ENCODE measurements around the gene LRRC14B. TPM values are rescaled to one million over a fixed set of nuclear protein-coding genes. Genes with fewer than 3 reads are reported as not detected.
A peak's percentile ranks its signal among the peaks of the same experiment; 100 is the strongest.

LRRC14B gene
- total RNA-seq, 2 experiments from 2014 or later = 0.17 TPM; not detected in 1

DNA sequence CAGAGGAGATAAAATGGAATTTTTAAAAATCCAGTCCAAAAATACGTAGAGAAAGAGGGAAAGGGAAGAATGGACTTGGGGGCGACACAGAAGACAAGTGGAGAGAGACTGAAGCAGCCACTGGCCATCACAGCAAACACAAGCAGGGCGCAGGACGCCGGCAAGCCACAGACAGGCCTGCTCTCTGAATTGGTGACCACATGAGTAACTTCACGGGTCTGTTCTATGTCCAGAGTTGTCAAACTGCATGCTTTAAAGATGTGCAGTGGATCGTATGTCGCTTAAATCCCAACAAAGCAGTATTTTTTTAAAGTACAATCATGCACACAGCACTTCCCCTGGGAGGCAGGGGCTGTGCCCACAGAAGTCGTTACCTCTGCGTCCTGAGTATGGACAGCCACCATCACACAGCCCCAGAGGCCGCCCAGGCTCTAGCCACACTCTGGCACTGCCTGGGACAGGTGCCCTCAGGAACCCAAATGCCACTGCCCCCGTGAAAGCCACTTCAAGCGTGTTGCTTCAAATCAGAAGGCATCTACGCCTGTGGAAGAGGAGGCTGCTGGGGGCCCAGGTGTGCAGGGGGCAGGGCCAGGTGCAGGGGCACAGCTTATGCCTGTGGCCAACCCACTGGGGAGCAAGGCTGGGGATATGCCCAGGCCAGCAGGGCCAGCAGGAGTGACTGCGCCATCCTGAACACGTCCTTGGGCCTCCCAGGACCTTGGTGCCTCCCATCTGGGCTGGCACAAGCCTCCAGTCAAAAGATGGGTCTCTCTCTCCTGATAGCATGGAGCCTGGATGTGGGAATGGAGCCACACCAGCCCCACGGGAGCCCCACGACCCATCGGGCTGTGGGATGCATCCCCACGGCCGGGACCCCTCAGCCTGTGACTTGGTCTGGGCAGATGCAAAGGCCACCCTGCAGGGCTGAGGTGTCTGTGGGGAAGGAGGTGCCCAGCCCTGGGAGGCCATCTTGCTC lies 5.9 kb upstream of the LRRC14B start:
- Mint-ChIP-seq H3K9me3 (no peaks in the 10 kb centered on the region), H3K27me3 (peaks cover 2% of the 10 kb centered on the region), H3K36me3 (ENCODE audit: low read depth) (no peaks in the 10 kb centered on the region), H3K4me3 (no peak overlapping the region), H3K4me1 (peaks cover 10% of the 10 kb centered on the region), H3K27ac (no peak overlapping the region)
- CTCF ChIA-PET = interaction anchor here (1.4 kb wide), 1 partner anchor 9 kb away, joined by 3 read pairs; no protein-coding TSS in a partner anchor
- DNase-seq = no peak
- POLR2A ChIA-PET = no interaction called here

DNA sequence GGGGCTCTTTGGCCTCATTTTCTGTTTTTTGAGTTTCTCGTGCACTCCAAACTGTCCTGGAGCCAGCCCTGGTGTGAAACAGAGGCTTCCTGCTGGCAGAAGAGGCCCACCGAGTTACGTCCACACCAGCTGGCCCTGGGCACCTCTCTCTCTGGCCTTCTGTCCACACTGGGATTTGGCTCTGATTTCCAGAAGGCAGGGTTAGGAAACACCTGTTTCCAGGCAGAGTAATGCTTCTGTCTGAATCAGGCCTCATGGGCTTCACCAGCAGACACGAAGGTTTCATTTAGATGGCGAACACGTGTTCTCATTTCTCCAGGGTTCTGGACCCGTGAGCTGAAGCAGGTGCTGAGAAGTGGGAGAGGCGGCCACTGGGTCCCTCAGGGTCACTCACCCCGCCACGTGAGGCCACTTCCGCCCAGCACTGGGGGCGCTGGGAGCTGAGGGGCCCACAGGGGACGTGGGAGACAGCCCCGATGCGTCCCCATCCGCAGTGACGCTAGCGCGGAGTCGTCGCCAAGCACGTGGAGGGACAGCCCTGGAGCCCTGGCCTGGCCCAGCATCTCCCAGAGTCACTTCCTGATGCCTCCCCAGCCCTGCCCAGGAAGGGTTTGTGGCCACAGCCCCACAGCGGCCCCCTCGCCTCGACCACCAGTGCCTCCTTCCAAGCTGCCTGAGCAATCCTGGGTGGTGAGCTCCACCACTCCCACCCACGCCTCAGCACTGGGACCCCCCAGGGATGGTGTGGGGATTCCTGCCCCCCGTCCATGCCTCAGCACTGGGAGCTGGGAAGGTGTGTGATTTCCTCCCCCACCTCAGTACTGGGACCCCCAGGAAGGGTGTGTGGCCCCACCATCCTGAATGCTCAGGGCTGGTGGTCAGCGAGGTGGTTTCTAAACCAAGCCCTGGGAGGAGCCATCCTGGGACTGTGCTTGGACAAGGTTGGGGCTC lies 4.9 kb upstream of the LRRC14B start:
- DNase-seq = no peak
- Mint-ChIP-seq H3K27me3 (peaks cover 3% of the 10 kb centered on the region), H3K36me3 (ENCODE audit: low read depth) (no peaks in the 10 kb centered on the region), H3K9me3 (no peaks in the 10 kb centered on the region), H3K4me1 (peaks cover 14% of the 10 kb centered on the region), H3K4me3 (no peak overlapping the region), H3K27ac (no peak overlapping the region)
- ChIA-PET CTCF (no interaction called here), POLR2A (no interaction called here)

DNA sequence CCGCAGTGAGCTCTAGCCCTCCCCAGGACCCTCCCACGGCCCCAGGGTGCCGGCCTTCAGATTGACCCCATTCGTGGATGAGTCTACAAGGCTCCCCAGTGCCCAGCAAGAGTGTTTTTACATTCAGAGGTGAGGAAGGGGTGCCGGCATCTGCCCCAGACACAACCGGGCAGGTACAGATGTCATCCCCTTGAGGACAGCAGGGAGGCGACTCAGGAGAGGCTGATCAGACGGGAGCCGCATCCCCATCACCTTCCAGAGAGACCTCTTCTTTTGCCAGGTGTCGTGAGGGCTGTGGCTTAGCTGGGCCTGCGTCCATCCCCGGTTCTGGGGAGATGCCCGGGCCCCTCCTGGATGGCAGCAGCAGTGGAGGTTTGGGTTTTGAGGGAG lies 4.3 kb upstream of the LRRC14B start:
- H3K36me3 Mint-ChIP-seq (ENCODE audit: low read depth) = no peaks in the 10 kb centered on the region
- peaks cover 3% of the 10 kb centered on the region for H3K27me3 Mint-ChIP-seq
- no peak overlapping the region for H3K27ac Mint-ChIP-seq
- no peak overlapping the region for H3K4me3 Mint-ChIP-seq
- no peaks in the 10 kb centered on the region for H3K9me3 Mint-ChIP-seq
- ChIA-PET POLR2A (no interaction called here), CTCF (no interaction called here)
- no peak for DNase-seq
- peaks cover 14% of the 10 kb centered on the region for H3K4me1 Mint-ChIP-seq

DNA sequence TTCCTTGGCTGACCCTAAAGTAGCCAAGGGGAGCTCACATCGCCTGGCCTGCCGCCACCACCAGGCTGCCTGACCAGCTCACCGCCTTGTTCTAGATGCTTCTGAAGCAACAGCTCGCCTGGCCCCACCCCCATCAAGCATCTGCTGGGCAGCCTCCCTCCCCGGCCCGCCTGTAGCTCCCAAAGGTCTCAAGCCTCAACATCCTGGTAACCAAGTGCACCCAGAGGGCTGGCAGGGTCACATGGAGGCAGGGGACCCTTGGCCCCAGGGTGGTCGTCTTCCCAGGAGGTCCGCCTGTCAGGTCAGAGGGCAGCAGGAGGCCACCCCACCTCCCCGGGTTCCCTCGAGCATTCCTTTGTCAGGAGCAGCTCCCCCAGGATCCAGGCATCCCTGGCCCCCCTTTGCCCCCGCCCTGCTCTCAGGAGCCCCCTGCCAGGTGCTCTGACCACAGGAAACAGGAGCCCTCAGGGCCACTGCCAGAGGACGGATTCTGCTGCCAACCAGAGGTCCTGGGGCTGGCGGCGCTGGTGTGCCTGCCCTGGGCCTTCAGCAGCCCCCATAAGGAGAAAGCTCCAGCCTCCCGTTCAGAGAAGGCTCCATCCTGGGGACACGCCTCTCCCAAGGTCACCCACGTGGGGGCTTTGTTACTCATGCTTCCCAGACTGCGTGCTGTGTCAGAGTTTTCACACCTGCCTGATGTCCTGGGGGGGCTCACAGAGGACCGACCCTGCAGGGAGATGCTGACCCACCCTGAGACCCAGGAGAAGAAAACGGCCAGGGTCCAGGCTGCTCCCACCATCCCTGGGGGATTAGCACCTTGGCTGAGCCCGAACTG lies 3.5 kb upstream of the LRRC14B start:
- CTCF ChIA-PET = interaction anchor here (0.7 to 1.5 kb wide), 9 partner anchors 8 to 97 kb away, joined by 3 to 9 read pairs (median 3); partner anchors contain the start of genes CCDC127 and SDHA
- POLR2A ChIA-PET = no interaction called here
- Mint-ChIP-seq H3K9me3 (no peaks in the 10 kb centered on the region), H3K4me3 (no peak overlapping the region), H3K36me3 (ENCODE audit: low read depth) (no peaks in the 10 kb centered on the region), H3K27ac (no peak overlapping the region), H3K27me3 (peaks cover 3% of the 10 kb centered on the region), H3K4me1 (peaks cover 14% of the 10 kb centered on the region)
- no peak for DNase-seq

DNA sequence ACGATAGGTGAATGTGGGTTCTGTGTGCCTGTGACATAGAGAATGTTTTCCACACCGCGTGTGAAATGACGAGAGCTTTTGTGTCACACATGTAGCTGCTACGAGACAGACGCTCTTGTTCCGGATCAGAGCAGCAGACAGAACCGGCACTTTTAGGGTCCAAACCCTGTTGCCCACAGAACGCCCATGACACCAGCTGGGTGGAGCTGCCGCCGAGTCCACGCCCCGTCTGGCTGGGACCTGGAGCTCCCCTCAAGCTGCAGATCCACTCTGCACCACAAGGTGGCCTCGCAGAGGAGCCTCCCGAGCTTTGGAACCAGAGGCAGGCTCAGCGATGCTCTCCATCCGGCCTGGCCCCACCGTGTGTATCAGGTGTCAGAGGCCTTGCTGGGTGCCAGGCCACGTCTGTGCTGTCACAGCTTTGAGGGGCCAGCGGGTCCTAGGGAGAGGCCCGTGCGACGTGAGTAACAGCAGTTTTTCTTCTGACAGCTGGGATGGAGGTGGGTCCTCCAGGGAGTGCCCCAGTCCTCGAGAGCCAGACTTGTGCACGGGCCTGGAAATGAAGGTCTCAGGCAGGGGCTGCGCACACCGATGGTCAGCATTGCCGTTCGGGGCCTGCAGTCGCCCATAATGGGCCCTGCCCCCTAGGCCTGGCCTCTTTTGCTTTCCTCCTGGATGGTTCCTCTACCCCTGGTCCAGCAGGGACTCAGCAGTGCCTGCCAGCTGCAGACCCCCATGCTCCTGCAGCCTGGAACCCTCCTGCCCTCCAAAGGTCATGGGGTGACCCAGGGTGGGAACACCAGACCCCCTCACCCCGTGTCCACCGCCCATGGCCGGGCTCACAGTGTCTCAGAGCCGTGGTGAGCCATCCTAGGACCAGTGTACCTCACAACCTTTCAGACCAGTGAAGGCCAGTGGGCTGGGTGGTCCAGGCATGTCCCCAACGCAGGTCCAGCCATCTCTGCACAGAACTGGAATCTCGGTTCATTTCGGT lies 2.5 kb upstream of the LRRC14B start:
- peak; percentile 91 for DNase-seq
- H3K4me1 Mint-ChIP-seq = peaks cover 14% of the 10 kb centered on the region
- no peak overlapping the region for H3K4me3 Mint-ChIP-seq
- peaks cover 3% of the 10 kb centered on the region for H3K27me3 Mint-ChIP-seq
- H3K27ac Mint-ChIP-seq = peak overlapping the region; percentile 73
- no peaks in the 10 kb centered on the region for H3K9me3 Mint-ChIP-seq
- no peaks in the 10 kb centered on the region for H3K36me3 Mint-ChIP-seq (ENCODE audit: low read depth)
- CTCF ChIA-PET = interaction anchor here (0.7 to 1.5 kb wide), 9 partner anchors 9 to 96 kb away, joined by 3 to 9 read pairs (median 3); partner anchors contain the start of genes CCDC127 and SDHA
- POLR2A ChIA-PET = no interaction called here

DNA sequence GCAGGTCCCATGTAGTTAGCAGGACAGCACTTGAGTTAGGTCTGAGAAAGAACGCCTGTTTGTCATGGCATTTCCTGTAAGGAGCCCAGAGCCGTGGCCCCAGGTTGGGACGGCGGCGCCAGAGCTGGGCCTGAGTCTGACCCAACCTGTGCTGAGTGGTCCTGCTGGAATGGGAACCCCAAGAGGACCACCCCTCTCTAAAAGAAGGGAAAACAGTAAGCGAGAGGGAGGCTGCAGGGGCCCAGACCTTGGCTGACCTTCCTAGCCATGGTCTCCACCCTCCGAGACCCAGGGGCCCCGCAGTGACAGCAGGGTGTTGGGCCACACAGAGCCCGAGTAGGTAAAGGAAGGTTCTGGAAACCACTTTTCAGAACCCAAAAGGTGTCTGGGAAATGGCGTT lies 1.8 kb upstream of the LRRC14B start:
- POLR2A ChIA-PET = no interaction called here
- CTCF ChIA-PET = interaction anchor here (1.3 to 1.5 kb wide), 2 partner anchors 14 to 29 kb away, joined by 5 to 6 read pairs; partner anchors contain the start of genes CCDC127 and SDHA
- Mint-ChIP-seq H3K4me3 (no peak overlapping the region), H3K27me3 (peaks cover 3% of the 10 kb centered on the region), H3K27ac (no peak overlapping the region), H3K9me3 (no peaks in the 10 kb centered on the region), H3K4me1 (peaks cover 14% of the 10 kb centered on the region), H3K36me3 (ENCODE audit: low read depth) (no peaks in the 10 kb centered on the region)
- no peak for DNase-seq

DNA sequence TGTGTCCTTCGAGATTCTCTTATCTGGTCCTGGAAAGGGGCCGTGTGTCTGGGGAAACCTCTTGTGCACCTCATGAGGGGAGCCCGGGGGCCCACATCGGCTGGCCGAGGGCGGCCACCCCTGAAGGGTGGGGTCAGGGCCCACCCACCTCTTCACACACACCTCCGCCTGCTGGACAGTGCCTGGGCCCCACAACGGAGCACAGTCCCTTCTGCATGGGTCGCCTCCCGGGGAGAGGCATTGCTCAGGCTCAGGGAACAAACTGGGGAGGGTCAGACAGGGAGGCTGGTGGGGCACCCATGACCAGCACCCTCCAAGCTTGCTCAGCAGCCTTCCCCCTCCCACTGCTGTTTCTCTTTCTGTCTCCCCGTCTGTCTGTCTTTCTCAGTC lies 1.3 kb upstream of the LRRC14B start:
- POLR2A ChIA-PET = no interaction called here
- Mint-ChIP-seq H3K36me3 (ENCODE audit: low read depth) (no peaks in the 10 kb centered on the region), H3K4me3 (no peak overlapping the region), H3K27me3 (peaks cover 3% of the 10 kb centered on the region), H3K9me3 (no peaks in the 10 kb centered on the region), H3K4me1 (peaks cover 14% of the 10 kb centered on the region), H3K27ac (no peak overlapping the region)
- no peak for DNase-seq
- CTCF ChIA-PET = no interaction called here

DNA sequence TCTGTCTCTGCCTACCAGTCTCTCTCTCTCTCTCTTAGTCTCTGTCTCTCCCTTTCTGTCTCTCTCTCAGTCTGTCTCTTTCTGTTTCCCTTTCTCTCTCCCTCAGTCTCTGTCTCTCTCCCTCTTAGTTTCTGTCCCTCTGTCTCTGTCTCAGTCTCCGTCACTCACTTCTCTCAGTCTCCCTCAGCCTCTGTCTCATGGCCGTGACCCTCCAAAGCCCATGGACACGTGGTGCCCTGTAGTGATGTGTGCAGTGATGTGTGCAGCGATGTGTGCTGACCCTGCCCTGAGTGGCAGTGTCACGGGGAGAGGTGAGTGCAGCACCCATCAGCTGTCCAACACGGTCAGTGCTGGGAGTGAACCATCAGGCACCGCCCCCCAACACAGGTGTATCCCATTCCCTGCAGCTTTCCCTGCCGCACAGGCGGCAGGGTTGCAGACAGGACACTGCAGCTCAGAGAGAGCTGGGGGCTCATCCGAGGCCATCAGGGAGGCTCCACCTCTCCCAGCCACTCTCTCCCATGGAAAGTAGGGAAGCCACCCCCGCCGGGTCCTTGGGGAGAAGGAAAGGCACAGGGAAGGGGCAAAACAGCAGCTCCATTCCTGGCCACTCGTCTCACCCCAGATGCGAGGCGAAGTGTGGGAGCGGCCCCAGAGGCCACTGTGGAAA lies 794 bp upstream of the LRRC14B start:
- DNase-seq = no peak
- CTCF ChIA-PET = interaction anchor here (0.8 to 2.7 kb wide), 2 partner anchors 11 to 13 kb away, joined by 3 to 6 read pairs; no protein-coding TSS in a partner anchor
- Mint-ChIP-seq H3K27ac (no peak overlapping the region), H3K4me3 (no peak overlapping the region), H3K36me3 (ENCODE audit: low read depth) (no peaks in the 10 kb centered on the region), H3K4me1 (peaks cover 14% of the 10 kb centered on the region), H3K27me3 (peaks cover 3% of the 10 kb centered on the region), H3K9me3 (no peaks in the 10 kb centered on the region)
- POLR2A ChIA-PET = no interaction called here

DNA sequence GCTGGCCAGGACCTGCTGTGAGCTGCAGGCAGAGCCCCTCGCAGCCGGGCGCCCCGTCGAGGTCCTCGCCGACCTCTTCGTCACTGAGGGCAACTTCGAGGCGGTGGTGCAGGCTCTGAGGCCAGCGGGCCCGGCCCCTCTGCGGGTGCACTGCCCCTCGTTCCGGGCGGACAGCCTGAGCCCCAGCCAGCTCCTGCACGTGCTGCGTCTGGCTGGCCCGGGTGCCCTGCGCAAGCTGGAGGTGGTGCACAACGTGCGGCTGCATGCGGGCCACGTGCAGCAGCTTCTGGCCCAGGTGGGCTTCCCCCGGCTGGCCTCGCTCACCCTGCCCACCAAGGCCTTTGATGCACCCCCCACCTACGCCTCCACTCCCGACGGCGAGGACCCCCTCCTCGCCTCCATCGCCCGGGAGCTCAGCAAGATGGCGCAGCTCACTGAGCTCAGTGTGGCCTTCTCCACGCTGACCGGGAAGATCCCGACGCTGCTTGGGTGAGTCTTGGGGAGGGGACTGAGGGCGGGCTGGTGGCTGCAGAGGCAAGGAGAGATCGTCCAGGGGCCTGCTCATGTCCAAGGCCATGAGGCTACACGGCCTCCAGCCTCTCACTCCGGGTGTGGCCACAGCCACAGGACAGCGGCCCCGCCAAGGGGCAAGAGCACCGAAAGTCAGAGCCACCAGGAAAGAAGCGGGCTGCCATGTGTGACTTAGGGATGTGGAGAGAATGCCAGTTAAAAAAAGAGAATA lies 825 bp downstream of the LRRC14B start:
- H3K4me3 Mint-ChIP-seq = no peak overlapping the region
- no peaks in the 10 kb centered on the region for H3K9me3 Mint-ChIP-seq
- peaks cover 14% of the 10 kb centered on the region for H3K4me1 Mint-ChIP-seq
- CTCF ChIA-PET = interaction anchor here (1.1 to 2.7 kb wide), 2 partner anchors 11 to 91 kb away, joined by 3 to 6 read pairs; no protein-coding TSS in a partner anchor
- H3K27me3 Mint-ChIP-seq = peaks cover 3% of the 10 kb centered on the region
- H3K36me3 Mint-ChIP-seq (ENCODE audit: low read depth) = no peaks in the 10 kb centered on the region
- POLR2A ChIA-PET = no interaction called here
- H3K27ac Mint-ChIP-seq = no peak overlapping the region
- no peak for DNase-seq

DNA sequence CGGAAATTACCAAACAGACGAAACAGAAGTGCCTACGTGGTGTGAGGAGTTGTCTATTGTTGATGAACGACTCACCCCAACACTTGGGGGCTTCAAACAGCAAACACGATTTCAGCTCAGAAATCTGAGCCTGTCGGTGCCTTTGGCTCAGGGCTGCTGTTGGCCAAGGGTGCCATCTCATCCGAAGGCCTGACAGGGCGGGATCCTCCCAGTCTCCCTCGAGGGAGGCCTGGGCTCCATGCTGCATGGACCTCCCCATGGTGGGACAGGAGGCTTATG lies 1.3 kb downstream of the LRRC14B start:
- ChIA-PET POLR2A (no interaction called here), CTCF (interaction anchor here (2.7 kb wide), 1 partner anchor 11 kb away, joined by 6 read pairs; no protein-coding TSS in a partner anchor)
- H3K36me3 Mint-ChIP-seq (ENCODE audit: low read depth) = no peaks in the 10 kb centered on the region
- H3K27me3 Mint-ChIP-seq = peaks cover 3% of the 10 kb centered on the region
- H3K27ac Mint-ChIP-seq = no peak overlapping the region
- DNase-seq = no peak
- H3K9me3 Mint-ChIP-seq = no peaks in the 10 kb centered on the region
- no peak overlapping the region for H3K4me3 Mint-ChIP-seq
- peaks cover 14% of the 10 kb centered on the region for H3K4me1 Mint-ChIP-seq
